GM19468 (cell line): ENCODE data around the gene FLNA.
A peak's percentile ranks its signal among the peaks of the same experiment; 100 is the strongest.

Source experiments
- ATAC-seq: cut with Tn5 transposase; IDR thresholded peaks from one replicate; pipeline ENCODE4 v1.9.1; 2021; ENCODE audit warnings: mild to moderate bottlenecking, moderate library complexity, moderate number of reproducible peaks; ENCODE audit not compliant: unreplicated experiment; ENCODE audit errors: extremely low read depth

The FLNA gene

GRCh38 chrX:154378799-154379568, 4.5 kb upstream of the FLNA start, which contains the start of gene EMD:
Gene EMD, plus strand, starts transcription at chrX:154379295. Its CDS starts 190 bp downstream, at chrX:154379485.
- ATAC-seq: peak; percentile 80

GRCh38 chrX:154378059-154378798, 3.8 kb upstream of the FLNA start:
- ATAC-seq: no peak

- ATAC-seq: no peak
Observed at GRCh38 chrX:154376774-154377173, 2.3 kb upstream of the FLNA start.

GRCh38 chrX:154375156-154375504, 696 bp upstream of the FLNA start:
- ATAC-seq: no peak

- no peak for ATAC-seq
Observed at GRCh38 chrX:154373340-154374306, 811 bp downstream of the FLNA start.

GRCh38 chrX:154372612-154373022, 1.8 kb downstream of the FLNA start:
- no peak for ATAC-seq

GRCh38 chrX:154371789-154372300, 2.6 kb downstream of the FLNA start:
- no peak for ATAC-seq

GRCh38 chrX:154371017-154371788, 3.2 kb downstream of the FLNA start:
- ATAC-seq: no peak

- no peak for ATAC-seq
Observed at GRCh38 chrX:154370300-154371016, 4.0 kb downstream of the FLNA start.

- no peak for ATAC-seq
Observed at GRCh38 chrX:154369449-154370299, 4.8 kb downstream of the FLNA start.

- no peak for ATAC-seq
Observed at GRCh38 chrX:154368630-154369448, 5.6 kb downstream of the FLNA start.

- ATAC-seq: no peak
Observed at GRCh38 chrX:154367474-154368308, 6.7 kb downstream of the FLNA start.

- no peak for ATAC-seq
Observed at GRCh38 chrX:154366666-154367055, 7.8 kb downstream of the FLNA start.

- no peak for ATAC-seq
Observed at GRCh38 chrX:154365997-154366665, 8.3 kb downstream of the FLNA start.

- no peak for ATAC-seq
Observed at GRCh38 chrX:154365052-154365600, 9.3 kb downstream of the FLNA start.
